ENCODE results near the gene SF3A2. TPM values are rescaled to one million over a fixed set of nuclear protein-coding genes. Genes with fewer than 3 reads are reported as not detected.

Gene SF3A2
- total and polyA plus RNA-seq, 10 donors: 28.5 to 79.7 (median 45.0) TPM

DNA sequence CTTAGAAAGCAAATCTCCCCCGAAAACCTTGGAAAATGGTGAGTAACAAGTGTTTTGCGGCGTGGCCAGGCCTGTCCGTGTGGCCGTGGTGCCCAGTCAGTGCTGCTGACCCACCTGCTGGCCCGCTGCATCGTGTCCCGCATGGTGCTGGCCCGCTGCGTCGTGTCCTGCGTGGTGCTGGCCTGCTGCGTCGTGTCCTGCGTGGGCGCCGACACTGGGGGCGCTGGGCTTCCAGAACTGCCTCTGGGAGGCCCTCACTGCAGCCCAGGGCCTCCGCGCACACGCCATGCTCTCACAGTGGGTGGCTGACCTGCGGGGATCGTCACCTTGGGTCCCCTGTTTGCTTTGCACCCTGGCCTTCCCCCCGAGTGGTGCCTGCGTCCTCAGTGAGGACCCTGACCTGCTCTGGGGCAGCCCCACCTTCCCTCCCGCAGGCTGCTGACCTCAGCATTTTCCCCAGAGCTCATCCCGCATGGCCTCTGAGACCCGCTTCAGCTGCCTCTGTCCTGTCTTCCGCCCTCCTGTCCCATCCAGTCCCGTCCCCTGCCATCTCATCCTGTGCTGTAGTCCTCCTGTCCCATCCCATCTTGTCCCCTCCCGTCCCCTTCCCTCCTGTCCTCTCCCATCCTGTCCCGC, 11.1 kb upstream of the SF3A2 start:
- Histone ChIP-seq H3K9me3 (no peaks in the 10 kb centered on the region), H3K4me1 (peaks cover 0 to 61% (median 15%) of the 10 kb centered on the region in 6 donors), H3K27me3 (replicated peaks in 1 of 7) (no peaks in the 10 kb centered on the region), H3K36me3 (peaks cover 0 to 100% (median 84%) of the 10 kb centered on the region in 6 donors), H3K4me3 (no peak overlapping the region), H3K27ac (peak overlapping the region in 3 of 8 donors; percentile 69 to 78 (median 75))
- DNase-seq: no peak
- intact Hi-C loops (cut with DNase I; ENCODE audit: low total_unique reads): no loop called here
- TF ChIP-seq POLR2AphosphoS5 (IDR thresholded peaks at IDR 0.05): peak in 1 of 3 donors; percentile 38
- TF ChIP-seq, protein P1, sequence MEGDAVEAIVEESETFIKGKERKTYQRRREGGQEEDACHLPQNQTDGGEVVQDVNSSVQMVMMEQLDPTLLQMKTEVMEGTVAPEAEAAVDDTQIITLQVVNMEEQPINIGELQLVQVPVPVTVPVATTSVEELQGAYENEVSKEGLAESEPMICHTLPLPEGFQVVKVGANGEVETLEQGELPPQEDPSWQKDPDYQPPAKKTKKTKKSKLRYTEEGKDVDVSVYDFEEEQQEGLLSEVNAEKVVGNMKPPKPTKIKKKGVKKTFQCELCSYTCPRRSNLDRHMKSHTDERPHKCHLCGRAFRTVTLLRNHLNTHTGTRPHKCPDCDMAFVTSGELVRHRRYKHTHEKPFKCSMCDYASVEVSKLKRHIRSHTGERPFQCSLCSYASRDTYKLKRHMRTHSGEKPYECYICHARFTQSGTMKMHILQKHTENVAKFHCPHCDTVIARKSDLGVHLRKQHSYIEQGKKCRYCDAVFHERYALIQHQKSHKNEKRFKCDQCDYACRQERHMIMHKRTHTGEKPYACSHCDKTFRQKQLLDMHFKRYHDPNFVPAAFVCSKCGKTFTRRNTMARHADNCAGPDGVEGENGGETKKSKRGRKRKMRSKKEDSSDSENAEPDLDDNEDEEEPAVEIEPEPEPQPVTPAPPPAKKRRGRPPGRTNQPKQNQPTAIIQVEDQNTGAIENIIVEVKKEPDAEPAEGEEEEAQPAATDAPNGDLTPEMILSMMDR (IDR thresholded peaks at IDR 0.05 in 8 of 11, conservative IDR thresholded peaks at IDR 0.05 in 3 of 11): no peak
- 94 to 96% (median 95%) methylated on average over 22 to 32 of the region's 32 CpGs for WGBS, 5 donors

DNA sequence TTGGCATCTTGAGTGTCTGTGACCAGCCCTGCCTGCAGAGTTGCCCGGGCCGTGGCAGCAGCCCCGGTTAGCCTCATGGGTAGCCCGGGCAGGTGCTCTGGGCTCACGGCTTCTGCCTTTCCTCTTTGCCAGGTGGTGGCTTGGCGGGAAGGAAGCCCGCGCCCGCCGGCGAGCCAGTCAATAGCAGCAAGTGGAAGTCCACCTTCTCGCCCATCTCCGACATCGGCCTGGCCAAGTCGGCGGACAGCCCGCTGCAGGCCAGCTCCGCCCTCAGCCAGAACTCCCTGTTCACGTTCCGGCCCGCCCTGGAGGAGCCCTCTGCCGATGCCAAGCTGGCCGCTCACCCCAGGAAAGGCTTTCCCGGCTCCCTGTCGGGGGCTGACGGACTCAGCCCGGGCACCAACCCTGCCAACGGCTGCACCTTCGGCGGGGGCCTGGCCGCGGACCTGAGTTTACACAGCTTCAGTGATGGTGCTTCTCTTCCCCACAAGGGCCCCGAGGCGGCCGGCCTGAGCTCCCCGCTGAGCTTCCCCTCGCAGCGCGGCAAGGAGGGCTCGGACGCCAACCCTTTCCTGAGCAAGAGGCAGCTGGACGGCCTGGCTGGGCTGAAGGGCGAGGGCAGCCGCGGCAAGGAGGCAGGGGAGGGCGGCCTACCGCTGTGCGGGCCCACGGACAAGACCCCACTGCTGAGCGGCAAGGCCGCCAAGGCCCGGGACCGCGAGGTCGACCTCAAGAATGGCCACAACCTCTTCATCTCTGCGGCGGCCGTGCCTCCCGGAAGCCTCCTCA, 10.4 kb upstream of the SF3A2 start:
- H3K36me3 ChIP-seq: peaks cover 0 to 100% (median 83%) of the 10 kb centered on the region in 6 donors

DNA sequence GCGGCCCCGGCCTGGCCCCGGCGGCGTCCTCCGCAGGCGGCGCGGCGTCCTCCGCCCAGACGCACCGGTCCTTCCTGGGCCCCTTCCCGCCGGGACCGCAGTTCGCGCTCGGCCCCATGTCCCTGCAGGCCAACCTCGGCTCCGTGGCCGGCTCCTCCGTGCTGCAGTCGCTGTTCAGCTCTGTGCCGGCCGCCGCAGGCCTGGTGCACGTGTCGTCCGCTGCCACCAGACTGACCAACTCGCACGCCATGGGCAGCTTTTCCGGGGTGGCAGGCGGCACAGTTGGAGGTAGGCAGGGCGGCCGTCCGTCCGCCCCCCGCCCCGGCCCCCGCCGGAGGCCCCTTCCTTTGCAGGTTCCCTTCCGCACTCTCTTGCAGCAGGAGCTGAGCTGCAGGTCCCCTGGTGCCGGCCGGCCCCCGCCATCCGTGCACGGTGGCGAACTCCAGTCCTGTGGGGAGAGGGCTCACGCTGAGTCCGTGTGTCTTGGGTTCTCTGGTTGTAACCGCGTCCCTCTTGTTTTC, 9.7 kb upstream of the SF3A2 start:
- peak overlapping the region in 4 of 8 donors; percentile 56 to 70 (median 64) for H3K27ac ChIP-seq
- H3K4me3 ChIP-seq: peak overlapping the region in 1 of 8 donors; percentile 25
- TF ChIP-seq POLR2A (IDR thresholded peaks at IDR 0.05) (no peak), POLR2AphosphoS5 (IDR thresholded peaks at IDR 0.05) (peak in 2 of 3 donors; percentile 5 to 15)
- TF ChIP-seq, protein P1 (IDR thresholded peaks at IDR 0.05 in 8 of 11, conservative IDR thresholded peaks at IDR 0.05 in 3 of 11): no peak
- H3K36me3 ChIP-seq: peaks cover 0 to 100% (median 81%) of the 10 kb centered on the region in 6 donors
- WGBS, 5 donors: 95 to 97% (median 96%) methylated on average over 39 to 53 of the region's 53 CpGs
- intact Hi-C loops (cut with DNase I; ENCODE audit: low total_unique reads): no loop called here
- H3K9me3 ChIP-seq: no peaks in the 10 kb centered on the region
- peaks cover 0 to 65% (median 15%) of the 10 kb centered on the region in 6 donors for H3K4me1 ChIP-seq
- H3K27me3 ChIP-seq (replicated peaks in 1 of 7): no peaks in the 10 kb centered on the region
- DNase-seq: no peak

More for the DNA sequence above, 10.4 kb upstream of the SF3A2 start:
- H3K4me1 ChIP-seq: peaks cover 0 to 63% (median 15%) of the 10 kb centered on the region in 6 donors
- no peak overlapping the region for H3K4me3 ChIP-seq
- 93 to 96% (median 94%) methylated on average over 36 to 59 of the region's 59 CpGs for WGBS, 5 donors
- H3K9me3 ChIP-seq: no peaks in the 10 kb centered on the region
- TF ChIP-seq POLR2AphosphoS5 (IDR thresholded peaks at IDR 0.05) (peak in 2 of 3 donors; percentile 9 to 37), POLR2A (IDR thresholded peaks at IDR 0.05) (no peak)
- H3K27ac ChIP-seq: no peak overlapping the region
- no peaks in the 10 kb centered on the region for H3K27me3 ChIP-seq (replicated peaks in 1 of 7)
- DNase-seq: no peak
- intact Hi-C loops (cut with DNase I; ENCODE audit: low total_unique reads): no loop called here

DNA sequence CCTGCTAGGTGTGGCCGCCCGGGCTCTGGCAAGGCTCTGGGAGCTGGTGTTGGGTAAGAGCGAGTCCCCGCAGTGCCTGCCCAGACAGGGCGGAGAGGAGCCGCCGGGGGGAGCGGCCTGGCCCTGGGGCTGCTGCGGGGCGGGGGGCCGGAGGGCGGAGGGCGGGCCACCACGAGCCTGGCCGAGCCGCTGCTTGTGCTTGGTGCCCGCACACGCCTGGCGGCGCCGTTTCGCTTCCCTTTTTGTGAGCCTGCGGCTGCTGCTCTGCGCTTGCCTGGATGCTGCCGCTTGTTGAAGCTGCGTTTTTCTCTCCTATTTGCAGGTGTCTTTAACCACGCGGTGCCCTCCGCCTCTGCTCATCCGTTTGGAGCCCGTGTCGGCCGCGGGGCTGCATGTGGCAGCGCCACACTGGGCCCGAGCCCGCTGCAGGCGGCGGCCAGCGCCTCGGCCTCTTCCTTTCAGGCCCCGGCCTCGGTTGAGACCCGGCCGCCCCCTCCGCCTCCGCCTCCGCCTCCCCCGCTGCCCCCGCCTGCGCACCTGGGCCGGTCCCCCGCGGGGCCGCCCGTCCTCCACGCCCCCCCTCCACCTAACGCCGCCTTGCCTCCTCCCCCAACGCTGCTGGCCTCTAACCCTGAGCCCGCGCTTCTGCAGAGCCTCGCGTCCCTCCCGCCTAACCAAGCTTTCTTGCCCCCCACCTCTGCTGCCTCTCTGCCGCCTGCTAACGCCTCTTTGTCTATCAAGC, 9.0 kb upstream of the SF3A2 start:
- intact Hi-C loops (cut with DNase I; ENCODE audit: low total_unique reads): no loop called here
- peaks cover 0 to 65% (median 17%) of the 10 kb centered on the region in 6 donors for H3K4me1 ChIP-seq
- no peaks in the 10 kb centered on the region for H3K27me3 ChIP-seq (replicated peaks in 1 of 7)
- peaks cover 0 to 100% (median 77%) of the 10 kb centered on the region in 6 donors for H3K36me3 ChIP-seq
- peak in 2 of 3 donors; percentile 59 to 63 for TF ChIP-seq POLR2AphosphoS5 (IDR thresholded peaks at IDR 0.05)
- TF ChIP-seq, protein P1 (IDR thresholded peaks at IDR 0.05 in 8 of 11, conservative IDR thresholded peaks at IDR 0.05 in 3 of 11): no peak
- DNase-seq: peak; percentile 88
- H3K9me3 ChIP-seq: no peaks in the 10 kb centered on the region
- WGBS, 5 donors: 80 to 93% (median 88%) methylated on average over 50 to 67 of the region's 67 CpGs
- peak overlapping the region in 1 of 8 donors; percentile 25 for H3K4me3 ChIP-seq
- peak overlapping the region in 5 of 8 donors; percentile 20 to 70 (median 59) for H3K27ac ChIP-seq
